Ascending aorta (tissue), 2 donors: Measurements from ENCODE around the gene HSD17B4. TPM values are rescaled to one million over a fixed set of nuclear protein-coding genes. Genes with fewer than 3 reads are reported as not detected.
A peak's percentile ranks its signal among the peaks of the same experiment; 100 is the strongest.
"Not testable (repeated sequence)": the region's sequence is repeated elsewhere in the genome, so short reads cannot be mapped to it uniquely, and the experiment has no call there.

Source experiments
- DNase-seq, 2 donors: peaks; one replicate each; pipeline ENCODE4 v3.0.0-alpha.2; 2019; ENCODE audit warnings: low spot score in 2 of 2
- H3K27ac ChIP-seq, 2 donors: fragments of 200-600 bp; sonication (generic); one replicate each; pipeline ENCODE4 v1.5.1; 2016 to 2017; ENCODE audit warnings: mild to moderate bottlenecking in 1 of 2
- H3K27me3 ChIP-seq: fragments of 200-600 bp; sonication (generic); one replicate; pipeline ENCODE4 v1.5.1; 2017
- H3K36me3 ChIP-seq, 2 donors: fragments of 200-600 bp; sonication (generic); one replicate each; pipeline ENCODE4 v1.5.1; 2016
- H3K4me1 ChIP-seq, 2 donors: fragments of 200-600 bp; sonication (generic); one replicate each; pipeline ENCODE4 v1.5.1; 2016 to 2017; ENCODE audit warnings: mild to moderate bottlenecking in 1 of 2
- H3K4me3 ChIP-seq, 2 donors: fragments of 200-600 bp; sonication (generic); one replicate each; pipeline ENCODE4 v1.5.1; 2016 to 2017; ENCODE audit warnings: mild to moderate bottlenecking in 1 of 2
- H3K9me3 ChIP-seq, 2 donors: fragments of 200-600 bp; sonication (generic); one replicate each; pipeline ENCODE4 v1.5.1; 2016
- intact Hi-C: fragments of 100-400 bp; cut with DNase I; formaldehyde crosslinking; loops from one replicate; pipeline ENCODE4 v1.15.1; 2023
- total RNA-seq: library from RNA; depleted of rRNA; stranded (reverse); fragments of >200 nt; gene quantifications from one replicate; pipeline ENCODE4 v1.1.0, GENCODE V29; 2016
- TF ChIP-seq, protein P1 (sequence below), 3 experiments: fragments of 200-600 bp in 2 of 3; fragments of 450-650 bp in 1 of 3; sonication (generic) in 2 of 3; IDR thresholded peaks; one replicate each; pipeline ENCODE4 v1.5.1; 2016 to 2019; ENCODE audit warnings: antibody characterized with exemption in 3 of 3, mild to moderate bottlenecking in 1 of 3, moderate library complexity in 1 of 3

HSD17B4 gene
- total RNA-seq, 1 donor from 2014 or later, result 65.0 TPM

DNA sequence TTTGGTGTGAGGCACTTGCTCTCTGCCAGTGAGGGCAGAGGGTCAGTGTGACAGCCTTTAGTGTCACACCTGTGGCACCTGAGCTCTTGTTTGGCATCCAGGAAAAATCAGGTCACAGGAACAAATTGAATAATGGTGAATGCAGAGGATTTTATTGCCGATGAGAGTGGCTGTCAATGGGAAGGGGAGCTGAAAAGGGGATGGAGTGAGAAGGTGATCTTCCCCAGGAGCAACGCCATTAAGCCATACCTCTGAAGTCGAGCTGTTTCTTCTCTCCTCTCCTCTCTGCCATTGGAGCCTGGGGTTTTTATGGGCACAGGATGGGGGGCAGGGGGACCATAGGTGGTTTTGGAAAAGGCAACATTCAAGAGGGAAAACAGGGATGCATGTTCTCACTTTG is 2.4 kb upstream of the HSD17B4 start:
- DNase-seq, result no peak
- TF ChIP-seq, protein P1, sequence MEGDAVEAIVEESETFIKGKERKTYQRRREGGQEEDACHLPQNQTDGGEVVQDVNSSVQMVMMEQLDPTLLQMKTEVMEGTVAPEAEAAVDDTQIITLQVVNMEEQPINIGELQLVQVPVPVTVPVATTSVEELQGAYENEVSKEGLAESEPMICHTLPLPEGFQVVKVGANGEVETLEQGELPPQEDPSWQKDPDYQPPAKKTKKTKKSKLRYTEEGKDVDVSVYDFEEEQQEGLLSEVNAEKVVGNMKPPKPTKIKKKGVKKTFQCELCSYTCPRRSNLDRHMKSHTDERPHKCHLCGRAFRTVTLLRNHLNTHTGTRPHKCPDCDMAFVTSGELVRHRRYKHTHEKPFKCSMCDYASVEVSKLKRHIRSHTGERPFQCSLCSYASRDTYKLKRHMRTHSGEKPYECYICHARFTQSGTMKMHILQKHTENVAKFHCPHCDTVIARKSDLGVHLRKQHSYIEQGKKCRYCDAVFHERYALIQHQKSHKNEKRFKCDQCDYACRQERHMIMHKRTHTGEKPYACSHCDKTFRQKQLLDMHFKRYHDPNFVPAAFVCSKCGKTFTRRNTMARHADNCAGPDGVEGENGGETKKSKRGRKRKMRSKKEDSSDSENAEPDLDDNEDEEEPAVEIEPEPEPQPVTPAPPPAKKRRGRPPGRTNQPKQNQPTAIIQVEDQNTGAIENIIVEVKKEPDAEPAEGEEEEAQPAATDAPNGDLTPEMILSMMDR (IDR thresholded peaks at IDR 0.05), result no peak
- Histone ChIP-seq H3K27ac (no peak overlapping the region), H3K36me3 (no peaks in the 10 kb centered on the region), H3K4me3 (no peak overlapping the region), H3K4me1 (peaks cover 0 to 9% of the 10 kb centered on the region in 2 donors), H3K9me3 (no peaks in the 10 kb centered on the region), H3K27me3 (no peaks in the 10 kb centered on the region)
- intact Hi-C loops, result no loop called here

DNA sequence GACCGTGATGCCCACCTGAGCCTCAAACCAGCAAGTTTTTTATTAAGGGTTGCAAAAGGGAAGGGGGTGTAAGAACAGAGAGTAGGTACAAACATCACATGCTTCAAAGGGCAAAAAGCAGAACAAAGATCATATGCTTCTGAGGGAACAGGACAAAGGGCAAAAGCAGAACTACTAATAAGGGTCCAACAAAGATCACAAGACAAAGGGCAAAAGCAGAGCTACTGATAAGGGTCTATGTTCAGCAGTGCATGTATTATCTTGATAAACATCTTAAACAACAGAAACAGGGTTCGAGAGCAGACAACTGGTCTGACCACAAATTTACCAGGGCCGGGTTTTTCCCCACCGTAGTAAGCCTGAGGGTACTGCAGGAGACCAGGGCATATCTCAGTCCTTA is 1.7 kb upstream of the HSD17B4 start:
- H3K9me3 ChIP-seq, H3K27ac ChIP-seq, H3K4me3 ChIP-seq, H3K36me3 ChIP-seq, H3K27me3 ChIP-seq, H3K4me1 ChIP-seq, intact Hi-C loops, DNase-seq: not testable (repeated sequence)

DNA sequence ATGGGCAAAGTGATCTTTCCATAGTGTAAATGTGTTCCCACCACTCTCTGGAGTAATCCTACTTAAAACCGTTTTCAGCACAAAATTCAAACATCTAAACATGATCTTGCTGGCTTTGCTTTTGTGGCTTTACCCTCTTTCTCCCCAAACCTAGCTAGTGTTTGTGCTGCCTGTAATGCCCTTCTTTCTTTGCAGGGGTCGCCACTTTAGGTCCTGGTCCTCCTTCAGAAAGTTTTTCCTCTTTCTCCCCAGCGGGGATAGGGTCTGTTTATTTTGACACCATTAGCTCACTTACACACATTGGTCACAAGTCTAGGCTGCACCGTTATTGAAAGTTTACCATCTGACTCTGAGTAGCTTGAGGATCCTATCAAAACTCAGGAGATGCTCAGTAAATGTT is 736 bp upstream of the HSD17B4 start:
- no peak overlapping the region for H3K4me3 ChIP-seq
- no peaks in the 10 kb centered on the region for H3K9me3 ChIP-seq
- peaks cover 0 to 12% of the 10 kb centered on the region in 2 donors for H3K4me1 ChIP-seq
- TF ChIP-seq, protein P1 (IDR thresholded peaks at IDR 0.05), result no peak
- no peaks in the 10 kb centered on the region for H3K27me3 ChIP-seq
- no peak for DNase-seq
- H3K36me3 ChIP-seq, result no peaks in the 10 kb centered on the region
- H3K27ac ChIP-seq, result no peak overlapping the region
- intact Hi-C loops, result no loop called here

DNA sequence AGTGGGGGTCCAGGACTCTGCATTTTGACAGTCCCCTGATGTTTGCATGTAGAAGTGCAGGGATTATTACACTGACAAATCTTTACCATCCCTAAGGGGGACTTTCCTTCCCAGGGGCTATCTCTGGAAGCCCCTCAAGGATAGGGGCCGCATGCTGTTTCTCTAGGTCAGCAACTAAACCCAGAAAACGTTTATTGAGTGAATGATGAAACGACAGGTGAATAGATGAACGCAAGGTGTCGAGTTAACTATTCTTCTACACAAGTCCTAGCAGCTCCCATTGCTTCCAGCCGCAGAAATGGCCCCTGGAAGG is 281 bp upstream of the HSD17B4 start:
- TF ChIP-seq, protein P1 (IDR thresholded peaks at IDR 0.05), result no peak
- intact Hi-C loops, result loop anchor here (2.0 kb wide), 1 partner anchor 381 kb away; the partner anchor contains the start of gene DMXL1
- Histone ChIP-seq H3K27ac (peak overlapping the region; percentile 77 to 91), H3K27me3 (no peaks in the 10 kb centered on the region), H3K36me3 (no peaks in the 10 kb centered on the region), H3K9me3 (no peaks in the 10 kb centered on the region), H3K4me1 (peaks cover 0 to 12% of the 10 kb centered on the region in 2 donors), H3K4me3 (peak overlapping the region; percentile 82 to 92)
- DNase-seq, result no peak

DNA sequence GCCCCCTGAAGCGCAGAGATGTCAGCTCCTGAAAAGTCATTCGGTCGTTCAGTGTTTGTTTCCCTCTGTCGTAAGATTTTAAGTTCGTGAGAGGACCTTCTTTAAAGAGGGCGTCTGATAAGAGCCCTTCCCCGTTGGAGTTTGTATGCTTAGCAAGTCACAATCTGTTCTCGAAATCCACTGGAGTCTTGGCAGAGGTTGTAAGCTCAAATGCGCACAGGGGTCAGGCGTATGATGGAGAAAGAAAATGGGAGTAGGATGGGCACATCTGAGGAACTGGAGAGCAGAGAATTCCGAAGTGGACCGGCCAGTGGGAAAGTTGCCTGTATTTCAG is 710 bp downstream of the HSD17B4 start:
- Histone ChIP-seq H3K27me3 (no peaks in the 10 kb centered on the region), H3K4me1 (peaks cover 0 to 12% of the 10 kb centered on the region in 2 donors), H3K9me3 (no peaks in the 10 kb centered on the region), H3K27ac (peak overlapping the region; percentile 77 to 91), H3K4me3 (peak overlapping the region; percentile 82 to 92), H3K36me3 (no peaks in the 10 kb centered on the region)
- TF ChIP-seq, protein P1 (IDR thresholded peaks at IDR 0.05), result no peak
- no peak for DNase-seq
- intact Hi-C loops, result loop anchor here (2.0 kb wide), 1 partner anchor 382 kb away; the partner anchor contains the start of gene DMXL1

DNA sequence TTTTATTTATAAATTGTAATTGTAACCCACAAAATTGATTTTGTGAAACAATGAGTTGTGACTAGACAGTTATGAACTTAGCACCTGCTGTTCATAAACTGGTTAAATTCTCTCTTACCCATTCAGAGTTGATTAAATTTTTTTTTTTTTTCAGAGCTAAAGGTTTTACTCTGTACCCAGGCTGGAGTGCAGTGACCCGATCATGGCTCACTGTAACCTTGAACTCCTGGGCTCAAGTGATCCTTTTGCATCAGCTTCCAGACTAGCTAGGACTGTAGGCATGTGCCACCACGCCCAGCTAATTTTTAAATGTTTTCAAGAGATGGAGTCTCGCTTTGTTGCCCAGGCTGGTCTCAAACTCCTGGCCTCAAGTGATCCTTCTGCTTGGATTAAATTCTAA is 1.9 kb downstream of the HSD17B4 start:
- H3K27me3 ChIP-seq, result no peaks in the 10 kb centered on the region
- TF ChIP-seq, protein P1 (IDR thresholded peaks at IDR 0.05), result no peak

More for the DNA sequence above, 1.9 kb downstream of the HSD17B4 start:
- Histone ChIP-seq H3K4me3 (no peak overlapping the region), H3K27ac (no peak overlapping the region), H3K4me1 (peaks cover 0 to 12% of the 10 kb centered on the region in 2 donors), H3K9me3 (no peaks in the 10 kb centered on the region), H3K36me3 (no peaks in the 10 kb centered on the region)
- no peak for DNase-seq
- intact Hi-C loops, result no loop called here
